Colonic mucosa (tissue), 4 donors: ENCODE measurements around the gene VAT1L. TPM values are rescaled to one million over a fixed set of nuclear protein-coding genes. Genes with fewer than 3 reads are reported as not detected.

Experiments used
- DNase-seq: peaks from one replicate; pipeline ENCODE4 v3.0.0-alpha.2; 2020
- H3K27ac ChIP-seq: fragments of 200-600 bp; one replicate; pipeline ENCODE4 v1.8.0; 2021
- H3K27me3 ChIP-seq: fragments of 200-600 bp; one replicate; pipeline ENCODE4 v1.8.0; 2021
- H3K36me3 ChIP-seq: fragments of 200-600 bp; one replicate; pipeline ENCODE4 v1.8.0; 2021
- H3K4me1 ChIP-seq: fragments of 200-600 bp; one replicate; pipeline ENCODE4 v1.8.0; 2021; ENCODE audit warnings: mild to moderate bottlenecking
- H3K4me3 ChIP-seq: fragments of 200-600 bp; one replicate; pipeline ENCODE4 v1.8.0; 2021
- H3K9ac ChIP-seq, 2 donors: one replicate each; pipeline ENCODE4 v1.7.0; 2013; ENCODE audit warnings: control low read depth in 2 of 2, low read depth in 2 of 2, low read length in 2 of 2
- H3K9me3 ChIP-seq: fragments of 200-600 bp; one replicate; pipeline ENCODE4 v1.8.0; 2021
- CTCF ChIP-seq: fragments of 200-600 bp; IDR thresholded peaks from one replicate; pipeline ENCODE4 v1.8.0; 2022; ENCODE audit warnings: antibody characterized with exemption, mild to moderate bottlenecking
- intact Hi-C: fragments of 100-400 bp; cut with DNase I; formaldehyde crosslinking; loops from one replicate; pipeline ENCODE4 v1.14.1; 2022
- total RNA-seq, 2 donors: library from RNA; stranded (reverse); fragmentation: NEBNext Ultra II Directional in 1 of 2; extraction: Animal tissue kit (Norgen Biotek cat#: 25700) in 1 of 2; gene quantifications; one replicate each; pipeline ENCODE4 v1.2.1, GENCODE V29; 2021
- donor health status: healthy.
- donor health status: DM: no; HTN: no; CAD: no.
- donor health status: DM: no; HTN: no; CAD: no.

The VAT1L gene
- total RNA-seq, 2 donors from 2014 or later = 1.4 to 3.3 TPM

GRCh38 chr16:77849646-77850258 lies 61.4 kb downstream of the VAT1L start:
- H3K4me1 ChIP-seq = no peaks in the 10 kb centered on the region
- no peak overlapping the region for H3K27ac ChIP-seq
- H3K9ac ChIP-seq = no peak overlapping the region
- TF ChIP-seq CTCF = no peak
- intact Hi-C loops = no loop called here
- H3K4me3 ChIP-seq = no peak overlapping the region
- no peak for DNase-seq
- no peaks in the 10 kb centered on the region for H3K36me3 ChIP-seq
- H3K9me3 ChIP-seq = no peaks in the 10 kb centered on the region
- no peaks in the 10 kb centered on the region for H3K27me3 ChIP-seq

GRCh38 chr16:77850636-77851333 lies 62.4 kb downstream of the VAT1L start:
- Histone ChIP-seq H3K27ac (no peak overlapping the region), H3K4me3 (no peak overlapping the region), H3K9me3 (no peaks in the 10 kb centered on the region), H3K36me3 (no peaks in the 10 kb centered on the region), H3K27me3 (no peaks in the 10 kb centered on the region), H3K4me1 (no peaks in the 10 kb centered on the region), H3K9ac (no peak overlapping the region)
- no peak for TF ChIP-seq CTCF
- no peak for DNase-seq
- intact Hi-C loops = no loop called here

- Histone ChIP-seq H3K4me3 (no peak overlapping the region), H3K9ac (no peak overlapping the region), H3K36me3 (no peaks in the 10 kb centered on the region), H3K27ac (no peak overlapping the region), H3K4me1 (no peaks in the 10 kb centered on the region), H3K9me3 (no peaks in the 10 kb centered on the region), H3K27me3 (no peaks in the 10 kb centered on the region)
- TF ChIP-seq CTCF = no peak
- no peak for DNase-seq
- intact Hi-C loops = no loop called here
These were observed 64.8 kb downstream of the VAT1L start for GRCh38 chr16:77853161-77853560.

- Histone ChIP-seq H3K27me3 (no peaks in the 10 kb centered on the region), H3K4me1 (no peaks in the 10 kb centered on the region), H3K9me3 (no peaks in the 10 kb centered on the region), H3K4me3 (no peak overlapping the region), H3K9ac (no peak overlapping the region), H3K27ac (no peak overlapping the region), H3K36me3 (no peaks in the 10 kb centered on the region)
- intact Hi-C loops = no loop called here
- no peak for TF ChIP-seq CTCF
- no peak for DNase-seq
These were observed 68.2 kb downstream of the VAT1L start for GRCh38 chr16:77856438-77857160.

GRCh38 chr16:77858060-77858459 lies 69.7 kb downstream of the VAT1L start:
- H3K4me3 ChIP-seq = no peak overlapping the region
- no peaks in the 10 kb centered on the region for H3K9me3 ChIP-seq
- no peak for TF ChIP-seq CTCF
- peaks cover 3% of the 10 kb centered on the region for H3K4me1 ChIP-seq
- H3K36me3 ChIP-seq = no peaks in the 10 kb centered on the region
- intact Hi-C loops = no loop called here
- no peak for DNase-seq
- no peak overlapping the region for H3K9ac ChIP-seq
- no peak overlapping the region for H3K27ac ChIP-seq
- no peaks in the 10 kb centered on the region for H3K27me3 ChIP-seq
